Middle frontal gyrus (tissue), 1 donor: ENCODE data around the gene SLC22A23.
A peak's percentile ranks its signal among the peaks of the same experiment; 100 is the strongest.

ENCODE experiments used
- DNase-seq: peaks from one replicate; pipeline ENCODE4 v3.0.0-alpha.2; 2015; ENCODE audit warnings: low spot score; ENCODE audit errors: extremely low spot score

Gene SLC22A23

GRCh38 chr6:3473773-3474172, 16.9 kb upstream of the SLC22A23 start:
- DNase-seq, result no peak

DNA sequence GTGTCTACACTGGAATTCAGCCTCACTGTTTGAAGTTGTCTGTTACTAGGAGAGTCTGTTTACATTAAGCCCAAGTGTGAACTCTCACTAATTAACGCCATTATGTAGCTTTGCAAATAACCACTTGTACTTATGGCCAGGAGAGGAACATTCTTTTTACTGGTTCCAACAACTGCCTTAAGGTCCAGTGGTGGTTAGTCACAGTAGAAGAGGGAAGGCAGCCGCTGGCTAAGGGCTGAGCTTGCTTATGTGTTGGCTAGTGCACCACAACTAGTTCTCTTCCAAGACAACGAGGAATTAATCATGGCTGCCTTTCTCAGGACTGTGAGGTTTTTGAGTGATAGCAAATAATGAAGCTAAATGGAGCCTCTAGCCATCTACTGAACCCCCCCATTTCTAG, 14.9 kb upstream of the SLC22A23 start:
- DNase-seq, result no peak

- no peak for DNase-seq
Observed at GRCh38 chr6:3471286-3471685, 14.4 kb upstream of the SLC22A23 start.

DNA sequence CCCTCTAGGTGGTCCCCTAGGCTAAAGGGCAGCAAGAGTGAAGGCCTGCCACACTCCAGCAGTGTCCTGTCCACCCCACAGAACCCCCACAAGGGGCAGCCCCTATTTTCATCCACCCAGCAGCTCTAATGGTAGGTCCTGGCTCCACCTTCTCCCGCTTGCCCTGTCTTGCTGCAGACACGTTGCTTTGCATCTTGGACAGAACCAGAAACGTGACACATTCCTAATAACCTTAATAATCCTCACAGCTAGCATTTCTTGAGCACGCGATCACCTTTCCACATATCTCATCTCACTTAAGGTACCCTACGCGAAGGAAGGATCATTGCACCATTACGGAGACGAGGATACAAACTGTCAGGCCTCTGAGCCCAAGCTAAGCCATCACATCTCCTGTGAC, 11.7 kb upstream of the SLC22A23 start:
- no peak for DNase-seq

DNA sequence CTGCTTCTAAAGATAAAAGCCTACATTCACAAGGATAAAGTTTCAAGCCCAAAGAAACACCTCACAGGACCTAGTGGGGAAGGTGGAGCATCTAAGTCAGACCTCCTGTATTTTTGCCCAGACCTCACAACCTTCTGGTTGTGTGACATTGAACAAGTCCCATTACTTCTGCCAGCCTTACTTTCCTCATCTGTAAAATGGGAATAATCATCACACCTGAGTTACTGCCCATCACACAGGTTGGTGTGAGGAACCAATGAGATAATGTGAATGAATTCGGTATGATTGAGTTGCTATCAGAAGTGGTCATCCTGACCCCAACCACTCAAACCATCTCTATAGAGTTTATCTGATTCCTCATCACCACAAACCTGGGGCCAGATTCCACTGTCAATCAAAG, 11.1 kb upstream of the SLC22A23 start:
- no peak for DNase-seq

DNA sequence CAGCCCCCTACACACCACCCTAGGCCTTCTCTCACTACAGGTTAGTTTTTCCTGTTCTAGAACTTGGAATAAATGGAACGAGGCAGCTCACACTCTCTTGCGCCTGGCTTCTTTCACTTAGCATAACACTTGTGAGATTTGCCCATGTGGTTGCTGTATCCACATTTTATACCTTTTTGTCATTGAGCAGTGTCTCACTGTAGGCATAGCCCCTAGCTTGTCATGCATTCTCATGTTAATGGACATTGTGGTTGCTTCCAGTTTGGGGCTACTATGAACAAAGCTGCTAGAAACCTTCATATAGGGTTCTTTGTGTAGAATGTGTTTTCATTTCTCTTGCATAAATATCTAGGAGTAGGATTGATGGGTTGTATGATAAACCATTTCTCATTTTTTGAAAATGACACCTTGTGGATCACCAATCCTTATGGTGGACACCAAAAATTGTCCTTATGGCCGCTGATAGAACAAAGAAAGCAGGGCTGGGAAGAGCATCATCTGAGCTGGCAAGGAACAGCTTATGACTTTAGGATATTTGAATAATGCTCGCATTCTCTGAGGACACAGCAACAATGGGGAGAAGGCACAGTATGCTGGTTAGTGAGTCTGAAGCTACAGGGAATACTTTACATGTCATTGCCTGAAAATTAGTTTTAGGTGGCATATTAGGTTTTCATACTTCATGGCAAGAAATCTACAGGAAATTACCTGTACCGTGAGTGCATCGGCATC, 9.8 kb upstream of the SLC22A23 start:
- DNase-seq, result no peak

GRCh38 chr6:3460253-3460652, 3.4 kb upstream of the SLC22A23 start:
- no peak for DNase-seq

- no peak for DNase-seq
Observed at GRCh38 chr6:3458706-3459421, 2.0 kb upstream of the SLC22A23 start.

DNA sequence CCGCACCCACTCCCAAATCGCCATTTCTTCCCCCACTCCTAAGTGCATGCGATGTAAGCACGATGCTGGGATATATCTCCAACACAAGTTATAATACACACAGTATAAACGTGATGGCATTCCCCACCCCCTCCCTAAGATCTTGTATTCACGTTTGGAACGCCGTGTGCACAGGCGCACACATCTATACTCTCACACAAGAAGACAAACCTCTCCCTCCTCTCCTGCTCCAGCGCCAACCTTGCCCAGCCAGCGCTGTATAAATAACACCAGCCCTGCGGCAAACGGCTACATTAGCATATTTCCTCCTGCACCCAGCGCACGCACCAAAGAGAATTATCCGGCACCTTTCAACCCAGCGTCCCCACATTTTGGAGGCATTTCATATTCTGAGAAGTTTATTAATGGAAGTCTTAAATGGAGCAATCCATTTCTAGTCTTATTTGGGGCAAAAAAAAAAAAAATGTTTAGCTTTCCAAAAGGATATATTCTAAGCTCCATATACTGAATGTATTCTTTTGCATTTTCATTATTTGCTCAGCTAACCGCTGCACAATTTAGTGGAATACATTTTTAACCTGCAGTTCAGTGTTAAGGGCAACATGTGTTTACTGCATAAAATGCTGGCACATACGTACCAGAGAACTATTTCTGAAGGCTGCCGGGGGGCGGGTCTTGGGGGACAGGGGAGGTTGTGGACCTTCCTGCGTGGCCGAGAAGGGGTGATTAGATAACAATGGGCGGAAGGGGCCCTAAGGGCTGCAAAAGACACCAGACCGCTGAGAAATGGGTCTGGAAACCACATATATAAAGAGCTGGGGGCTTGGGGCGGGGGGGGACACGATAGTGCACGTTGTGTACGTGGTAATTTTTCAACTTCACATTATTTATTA, 1.1 kb upstream of the SLC22A23 start:
- DNase-seq, result peak; percentile 33

GRCh38 chr6:3456395-3456897, 404 bp downstream of the SLC22A23 start:
- no peak for DNase-seq

DNA sequence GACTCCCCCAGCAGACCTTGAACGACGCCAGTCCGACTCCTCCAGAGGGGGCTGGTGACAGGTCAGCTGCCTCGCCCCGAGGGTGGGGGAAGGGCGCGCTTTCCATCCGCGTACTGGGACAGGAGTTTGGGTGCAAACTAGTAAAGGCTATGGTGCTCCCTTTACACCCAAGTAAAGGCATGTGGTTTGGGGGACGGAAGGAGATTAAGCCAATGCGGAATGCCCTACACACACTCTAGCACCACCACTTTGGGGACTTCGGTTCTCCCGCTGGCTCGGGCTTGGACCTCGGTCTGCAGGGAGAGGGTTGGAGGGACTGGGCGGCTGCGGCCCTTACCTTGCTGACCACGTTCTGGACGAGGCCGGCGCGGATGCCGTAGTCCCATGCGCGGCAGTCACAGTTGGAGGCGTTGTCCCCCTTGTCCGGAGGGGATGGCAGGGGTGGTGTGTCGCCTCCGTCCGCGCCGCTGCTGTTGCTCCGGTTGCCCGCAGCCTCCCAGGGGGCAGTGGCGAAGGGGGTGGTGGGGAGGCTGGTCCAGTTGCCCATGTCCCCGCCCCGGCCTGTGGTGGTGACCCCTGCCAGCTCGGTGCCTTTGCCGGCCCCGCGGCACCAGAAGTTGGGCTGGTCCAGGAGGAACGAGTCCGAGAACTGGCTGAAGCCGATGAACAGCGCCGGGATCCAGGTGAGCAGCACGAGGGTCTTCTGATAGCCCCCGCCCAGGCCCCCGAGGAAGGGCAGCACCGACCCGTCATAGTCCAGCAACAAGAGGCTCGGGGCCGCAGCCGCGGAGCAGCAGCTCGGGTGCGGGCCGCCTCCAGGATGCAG, 1.1 kb downstream of the SLC22A23 start:
- DNase-seq, result no peak

DNA sequence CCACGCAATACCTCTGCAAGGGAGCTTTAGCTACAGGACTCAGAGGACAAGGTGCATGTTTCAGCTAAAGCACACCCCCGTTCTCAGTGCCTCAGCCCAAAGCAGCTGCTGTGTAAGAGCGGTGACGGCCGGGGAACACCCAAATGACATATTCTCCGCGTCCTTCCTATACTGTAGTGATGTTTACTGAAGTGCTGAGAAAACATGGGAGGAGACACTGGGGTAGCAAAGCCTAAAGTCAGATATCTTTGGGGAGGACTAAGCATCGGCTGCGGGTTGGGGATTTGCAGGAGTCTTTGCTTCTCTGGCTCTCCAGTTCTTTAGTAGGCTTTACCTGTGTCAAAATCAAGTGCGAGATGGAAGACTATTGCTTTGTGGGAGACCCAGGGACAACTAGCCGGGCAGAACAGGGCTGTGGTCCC, 1.7 kb downstream of the SLC22A23 start:
- peak; percentile 46 for DNase-seq

DNA sequence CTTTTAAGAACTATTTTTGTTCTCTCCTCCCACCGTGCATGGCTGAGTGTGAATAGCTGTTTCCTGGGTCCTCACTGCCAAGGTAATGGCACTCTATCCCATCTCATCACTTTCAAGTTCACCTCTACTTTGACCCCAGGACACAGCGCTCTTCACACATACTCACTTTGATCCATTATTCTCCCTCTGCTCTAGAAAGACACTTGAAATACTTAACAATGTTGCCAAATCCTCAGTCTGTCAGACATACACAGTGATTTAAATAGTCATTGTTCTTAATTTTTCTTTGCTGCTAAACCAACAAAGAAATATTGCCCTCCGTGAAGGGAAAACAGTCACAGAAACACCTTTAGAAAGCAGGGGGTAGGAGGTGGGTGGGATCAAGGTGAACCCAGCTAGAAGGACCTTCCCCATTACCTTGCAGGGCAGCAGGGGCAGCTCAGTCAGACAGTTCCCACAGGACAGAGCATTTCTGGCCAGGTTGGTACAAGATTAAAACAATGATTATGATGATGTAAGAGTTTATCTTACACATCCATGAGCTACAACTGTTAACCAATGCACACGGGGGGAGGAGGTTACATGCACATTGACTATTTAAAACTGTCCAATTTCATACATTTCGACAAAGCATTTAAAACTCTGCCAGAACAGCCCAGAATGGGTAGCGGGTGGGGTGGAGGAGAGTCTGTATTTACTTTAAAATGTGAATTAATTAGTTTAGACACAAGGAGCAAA, 2.4 kb downstream of the SLC22A23 start:
- DNase-seq, result no peak

GRCh38 chr6:3453413-3454272, 3.2 kb downstream of the SLC22A23 start:
- DNase-seq, result no peak

DNA sequence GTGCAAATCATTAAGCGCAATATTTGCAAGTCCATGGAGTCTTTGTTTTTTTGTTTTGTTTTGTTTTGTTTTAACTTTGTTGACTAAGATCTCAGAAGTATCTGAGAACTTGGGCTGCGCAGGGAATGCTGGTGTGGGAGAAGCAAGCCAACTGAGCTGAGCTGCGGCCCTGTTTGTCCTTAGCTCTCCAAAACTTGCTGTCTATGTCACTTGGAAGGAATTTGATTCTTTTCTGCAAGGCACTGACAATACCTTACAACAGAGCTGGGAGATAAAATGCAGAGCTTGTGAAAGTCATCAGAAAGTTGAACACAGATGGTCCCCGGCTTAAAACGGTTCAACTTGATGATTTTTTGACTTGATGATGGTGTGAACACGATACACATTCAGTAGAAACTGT, 5.4 kb downstream of the SLC22A23 start:
- DNase-seq, result no peak

DNA sequence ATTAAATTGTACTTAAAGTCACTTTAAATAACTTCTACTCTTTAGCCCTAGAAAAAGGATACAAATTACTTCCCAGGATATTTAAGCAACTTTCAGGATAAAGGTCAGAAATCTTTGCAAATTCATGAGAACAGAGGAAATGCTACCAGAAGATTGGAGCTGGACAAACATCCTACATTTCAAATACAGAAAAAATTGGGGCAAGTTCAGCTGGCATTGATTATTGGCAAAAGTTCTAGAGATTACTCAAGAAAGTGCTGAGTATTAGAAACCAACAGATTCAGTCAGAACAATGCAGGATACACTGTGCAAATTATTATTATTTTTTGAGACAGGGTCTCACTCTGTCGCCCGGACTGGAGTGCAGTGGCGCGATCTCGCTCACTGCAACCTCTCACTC, 6.0 kb downstream of the SLC22A23 start:
- no peak for DNase-seq

DNA sequence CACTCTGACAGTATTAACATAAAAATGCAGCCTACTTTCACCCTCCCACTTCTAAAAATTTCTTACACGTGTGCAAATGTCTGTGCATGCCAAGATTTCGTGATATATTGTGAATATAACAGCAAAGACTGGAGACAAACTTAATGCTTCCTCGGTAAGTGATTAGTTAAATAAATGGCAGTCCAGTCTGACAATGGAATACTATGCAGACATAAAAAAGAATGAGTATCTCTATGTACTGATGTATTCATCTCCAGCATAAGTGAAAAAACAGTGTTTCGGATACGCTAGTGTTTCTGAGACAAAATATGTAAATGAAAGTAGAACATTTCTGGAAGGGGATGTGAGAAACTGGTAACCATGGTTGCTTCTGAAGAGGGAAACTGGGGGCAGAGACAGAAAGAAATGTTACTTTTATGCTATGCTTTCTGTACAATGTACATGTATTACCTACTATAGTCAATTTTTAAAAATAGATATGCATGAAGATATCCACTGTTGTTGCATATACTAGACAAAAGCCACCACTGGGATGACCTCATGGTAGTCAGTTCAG, 7.0 kb downstream of the SLC22A23 start:
- no peak for DNase-seq

- DNase-seq, result no peak
Observed at GRCh38 chr6:3449321-3449720, 7.5 kb downstream of the SLC22A23 start.

DNA sequence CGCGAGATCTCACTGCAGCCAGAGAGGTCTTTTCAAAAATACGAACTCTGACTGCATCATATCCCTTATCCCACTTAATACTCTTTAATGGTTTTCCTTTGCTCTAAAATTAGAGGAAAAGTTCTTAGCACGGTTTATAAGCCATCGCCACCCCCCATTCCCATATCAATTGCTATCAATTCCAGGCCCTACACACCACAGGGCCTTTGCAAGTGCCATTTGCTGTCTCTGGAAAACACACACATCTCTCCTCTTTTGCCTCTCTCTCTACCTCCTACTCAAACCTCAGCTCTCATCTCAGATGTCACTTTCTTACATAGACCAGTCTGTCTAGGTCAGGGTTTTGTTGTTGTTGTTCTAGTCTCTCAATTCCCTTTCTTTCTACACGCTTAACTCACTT, 9.8 kb downstream of the SLC22A23 start:
- DNase-seq, result no peak
